ENCODE results near the gene STX2. TPM values are rescaled to one million over a fixed set of nuclear protein-coding genes. Genes with fewer than 3 reads are reported as not detected.

Gene STX2
- polyA plus RNA-seq, 1 donor (not counting 4 experiments of a cell fraction or from before 2014, with no cell fraction given), result 24.1 TPM

DNA sequence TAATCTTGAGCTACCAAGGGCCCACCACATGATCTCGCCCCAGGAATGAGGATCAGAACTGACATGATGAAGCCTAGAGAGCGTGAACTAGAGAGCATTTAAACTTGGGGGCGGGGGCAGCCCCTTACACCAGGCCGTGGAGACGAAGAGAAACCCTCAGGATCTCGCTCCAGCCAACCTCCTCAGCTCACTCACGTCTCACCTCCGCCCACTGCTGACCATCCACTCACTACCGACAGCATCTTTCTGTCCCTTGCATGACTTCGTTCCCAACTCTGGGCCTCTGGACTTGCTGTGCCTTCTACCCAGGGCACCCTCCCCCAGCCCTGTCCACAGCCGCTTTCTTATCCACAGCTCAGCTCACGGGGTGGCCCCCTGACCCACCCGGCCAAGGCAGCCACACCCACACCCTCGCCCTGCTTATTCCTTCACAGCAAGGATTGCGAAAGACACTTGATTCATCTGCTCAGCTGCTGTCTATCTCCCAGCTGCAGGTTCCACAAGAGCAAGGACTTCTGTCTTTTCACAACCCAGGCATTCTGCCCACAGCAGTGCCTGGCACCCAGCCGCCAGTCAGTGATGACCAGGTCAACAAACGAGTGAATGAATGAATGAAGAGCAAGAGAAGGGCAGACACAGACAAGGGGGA, 6.4 kb downstream of the STX2 start:
- Histone ChIP-seq H4K20me1 (ENCODE audit: control insufficient read depth, extremely low read depth, insufficient read depth, low read length) (no peaks in the 10 kb centered on the region), H3K4me2 (ENCODE audit: control insufficient read depth, extremely low read depth, insufficient read depth, low read depth, low read length) (no peak overlapping the region)

DNA sequence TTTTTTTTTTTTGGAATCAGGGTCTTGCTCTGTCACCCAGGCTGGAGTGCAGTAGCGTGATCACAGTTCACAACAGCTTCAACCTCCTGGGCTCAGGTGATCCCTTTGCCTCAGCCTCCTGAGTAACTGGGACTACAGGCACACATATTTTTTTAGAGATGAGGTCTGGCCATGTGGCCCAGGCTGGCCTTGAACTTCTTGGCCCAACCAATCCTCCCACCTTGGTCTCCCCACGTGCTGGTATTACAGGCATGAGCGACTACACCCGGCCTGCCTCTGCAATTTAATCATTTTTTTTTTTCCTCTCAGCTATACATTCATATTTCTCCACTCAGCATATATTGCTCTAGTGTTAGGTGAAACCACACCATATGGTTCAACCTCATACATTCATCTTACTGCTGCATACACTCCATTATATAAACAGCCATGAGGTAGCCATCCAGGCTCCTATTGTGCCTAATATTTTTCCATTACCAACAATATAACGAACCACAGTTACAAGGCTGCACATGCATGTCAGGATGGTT, 7.1 kb downstream of the STX2 start:
- H3K4me3 ChIP-seq (ENCODE audit: control insufficient read depth in 2 of 3, extremely low read depth in 1 of 3, insufficient read depth in 2 of 3, low read depth in 1 of 3, low read length in 3 of 3), result no peak overlapping the region
- dilution Hi-C loops (cut with MboI; ENCODE audit: extremely low pct_ligation_motif_present, low sequenced_read_pairs), result no loop called here
- no peak for FAIRE-seq
- DNase-seq (ENCODE audit: low read depth, low spot score), result no peak
- H4K20me1 ChIP-seq (ENCODE audit: control insufficient read depth, extremely low read depth, insufficient read depth, low read length), result no peaks in the 10 kb centered on the region
- H3K4me2 ChIP-seq (ENCODE audit: control insufficient read depth, extremely low read depth, insufficient read depth, low read depth, low read length), result no peak overlapping the region
- H3K4me1 ChIP-seq (ENCODE audit: control insufficient read depth, extremely low read depth, insufficient read depth, low read length), result no peaks in the 10 kb centered on the region
- no peak overlapping the region for H3K9ac ChIP-seq (ENCODE audit: control insufficient read depth, extremely low read depth, insufficient read depth, low read length)
- H3K27ac ChIP-seq (ENCODE audit: control insufficient read depth, insufficient read depth, low read length), result no peak overlapping the region
- no peak overlapping the region for H2AFZ ChIP-seq (ENCODE audit: control insufficient read depth, low read length)
- H3K79me2 ChIP-seq (ENCODE audit: control insufficient read depth, insufficient read depth, low read length), result peaks cover 65% of the 10 kb centered on the region
- peaks cover 1 to 2% of the 10 kb centered on the region in 2 experiments for H3K36me3 ChIP-seq (ENCODE audit: control insufficient read depth in 2 of 2, extremely low read depth in 1 of 2, insufficient read depth in 2 of 2, low read length in 2 of 2)
- H3K9me1 ChIP-seq (ENCODE audit: control insufficient read depth, extremely low read depth, insufficient read depth, low read length), result no peaks in the 10 kb centered on the region
- TF ChIP-seq CTCF (optimal IDR thresholded peaks at IDR 0.05 in 1 of 3, IDR thresholded peaks at IDR 0.05 in 1 of 3, conservative IDR thresholded peaks at IDR 0.05 in 1 of 3; ENCODE audit: extremely low read depth in 1 of 3, insufficient read depth in 2 of 3, low read length in 3 of 3), result no peak
- TF ChIP-seq EZH2 (IDR thresholded peaks at IDR 0.05; ENCODE audit: low read length), result no peak
- no peaks in the 10 kb centered on the region for H3K9me3 ChIP-seq (ENCODE audit: control insufficient read depth, low read depth, low read length)
- no peaks in the 10 kb centered on the region for H3K27me3 ChIP-seq (ENCODE audit: control insufficient read depth, extremely low read depth, insufficient read depth, low read length)

More for the DNA sequence above, 6.4 kb downstream of the STX2 start:
- Histone ChIP-seq H3K79me2 (ENCODE audit: control insufficient read depth, insufficient read depth, low read length) (peaks cover 72% of the 10 kb centered on the region), H3K9me1 (ENCODE audit: control insufficient read depth, extremely low read depth, insufficient read depth, low read length) (no peaks in the 10 kb centered on the region), H3K27ac (ENCODE audit: control insufficient read depth, insufficient read depth, low read length) (no peak overlapping the region), H2AFZ (ENCODE audit: control insufficient read depth, low read length) (no peak overlapping the region), H3K27me3 (ENCODE audit: control insufficient read depth, extremely low read depth, insufficient read depth, low read length) (no peaks in the 10 kb centered on the region), H3K36me3 (ENCODE audit: control insufficient read depth in 2 of 2, extremely low read depth in 1 of 2, insufficient read depth in 2 of 2, low read length in 2 of 2) (peaks cover 1 to 2% of the 10 kb centered on the region in 2 experiments), H3K4me3 (ENCODE audit: control insufficient read depth in 2 of 3, extremely low read depth in 1 of 3, insufficient read depth in 2 of 3, low read depth in 1 of 3, low read length in 3 of 3) (no peak overlapping the region), H3K4me1 (ENCODE audit: control insufficient read depth, extremely low read depth, insufficient read depth, low read length) (peaks cover 3% of the 10 kb centered on the region), H3K9me3 (ENCODE audit: control insufficient read depth, low read depth, low read length) (no peaks in the 10 kb centered on the region), H3K9ac (ENCODE audit: control insufficient read depth, extremely low read depth, insufficient read depth, low read length) (no peak overlapping the region)
- no peak for FAIRE-seq
- no peak for TF ChIP-seq CTCF (optimal IDR thresholded peaks at IDR 0.05 in 1 of 3, IDR thresholded peaks at IDR 0.05 in 1 of 3, conservative IDR thresholded peaks at IDR 0.05 in 1 of 3; ENCODE audit: extremely low read depth in 1 of 3, insufficient read depth in 2 of 3, low read length in 3 of 3)
- TF ChIP-seq EZH2 (IDR thresholded peaks at IDR 0.05; ENCODE audit: low read length), result no peak
- DNase-seq (ENCODE audit: low read depth, low spot score), result no peak
- dilution Hi-C loops (cut with MboI; ENCODE audit: extremely low pct_ligation_motif_present, low sequenced_read_pairs), result no loop called here
